ENCODE results near the gene OR2A25.

DNA sequence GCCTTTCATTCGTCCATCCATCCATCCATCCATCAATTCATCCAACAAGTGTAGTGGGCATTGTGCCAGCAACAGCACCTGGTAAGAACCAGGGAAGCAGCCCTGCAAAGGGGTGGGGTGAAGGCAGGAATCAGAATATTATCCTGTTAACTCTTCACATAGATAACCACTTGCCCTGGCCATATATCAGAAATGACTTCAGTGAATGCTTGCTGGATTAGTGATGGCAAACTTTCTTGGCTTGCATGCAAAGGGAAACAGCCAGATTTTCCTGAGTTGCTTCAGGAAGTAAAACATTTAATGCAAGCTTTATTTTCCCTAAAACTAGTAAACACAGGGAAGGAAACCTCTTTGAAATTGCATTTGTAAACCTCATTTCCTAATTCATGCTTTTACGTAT, 20.1 kb upstream of the OR2A25 start:
- TF ChIP-seq, protein P1, sequence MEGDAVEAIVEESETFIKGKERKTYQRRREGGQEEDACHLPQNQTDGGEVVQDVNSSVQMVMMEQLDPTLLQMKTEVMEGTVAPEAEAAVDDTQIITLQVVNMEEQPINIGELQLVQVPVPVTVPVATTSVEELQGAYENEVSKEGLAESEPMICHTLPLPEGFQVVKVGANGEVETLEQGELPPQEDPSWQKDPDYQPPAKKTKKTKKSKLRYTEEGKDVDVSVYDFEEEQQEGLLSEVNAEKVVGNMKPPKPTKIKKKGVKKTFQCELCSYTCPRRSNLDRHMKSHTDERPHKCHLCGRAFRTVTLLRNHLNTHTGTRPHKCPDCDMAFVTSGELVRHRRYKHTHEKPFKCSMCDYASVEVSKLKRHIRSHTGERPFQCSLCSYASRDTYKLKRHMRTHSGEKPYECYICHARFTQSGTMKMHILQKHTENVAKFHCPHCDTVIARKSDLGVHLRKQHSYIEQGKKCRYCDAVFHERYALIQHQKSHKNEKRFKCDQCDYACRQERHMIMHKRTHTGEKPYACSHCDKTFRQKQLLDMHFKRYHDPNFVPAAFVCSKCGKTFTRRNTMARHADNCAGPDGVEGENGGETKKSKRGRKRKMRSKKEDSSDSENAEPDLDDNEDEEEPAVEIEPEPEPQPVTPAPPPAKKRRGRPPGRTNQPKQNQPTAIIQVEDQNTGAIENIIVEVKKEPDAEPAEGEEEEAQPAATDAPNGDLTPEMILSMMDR (IDR thresholded peaks at IDR 0.05): no peak
- no peak for TF ChIP-seq POLR2A (IDR thresholded peaks at IDR 0.05)

Data from right lobe of liver (tissue), 4 donors.